Skeletal muscle tissue (tissue), 4 donors: ENCODE data around the gene GUK1. TPM values are rescaled to one million over a fixed set of nuclear protein-coding genes. Genes with fewer than 3 reads are reported as not detected.
"Not testable (repeated sequence)": the region's sequence is repeated elsewhere in the genome, so short reads cannot be mapped to it uniquely, and the experiment has no call there.

Experiments used
- H3K27ac ChIP-seq: one replicate; pipeline ENCODE4 v1.7.0; 2013; ENCODE audit warnings: mild to moderate bottlenecking, low read depth, low read length, inconsistent platforms
- H3K27me3 ChIP-seq, 3 donors: one replicate each; pipeline ENCODE4 v1.7.0; 2013; ENCODE audit warnings: low read length in 3 of 3; ENCODE audit not compliant: control insufficient read depth in 3 of 3, insufficient read depth in 3 of 3
- H3K36me3 ChIP-seq, 3 donors: one replicate each; pipeline ENCODE4 v1.7.0; 2013; ENCODE audit warnings: low read length in 3 of 3; ENCODE audit not compliant: control insufficient read depth in 3 of 3, insufficient read depth in 3 of 3
- H3K4me1 ChIP-seq, 3 donors: one replicate each; pipeline ENCODE4 v1.7.0; 2013; ENCODE audit warnings: low read length in 3 of 3, mild to moderate bottlenecking in 3 of 3; ENCODE audit not compliant: control insufficient read depth in 3 of 3, insufficient read depth in 3 of 3
- H3K4me3 ChIP-seq, 3 donors: one replicate each; pipeline ENCODE4 v1.7.0; 2013; ENCODE audit warnings: low read length in 3 of 3
- H3K9ac ChIP-seq, 3 donors: one replicate each; pipeline ENCODE4 v1.7.0; 2013; ENCODE audit warnings: low read length in 3 of 3, mild to moderate bottlenecking in 3 of 3, moderate library complexity in 2 of 3, low read depth in 1 of 3
- H3K9me3 ChIP-seq, 3 donors: one replicate each; pipeline ENCODE4 v1.7.0; 2013; ENCODE audit warnings: low read length in 3 of 3; ENCODE audit not compliant: control insufficient read depth in 3 of 3
- total RNA-seq: library from RNA; depleted of rRNA; stranded (reverse); fragments of >200 nt; gene quantifications from one replicate; pipeline ENCODE4 v1.2.3, GENCODE V29; 2014
- donor health status: Osteomylitis.

Gene GUK1
- total RNA-seq, 1 donor from 2014 or later: 165 TPM

- peak overlapping the region; percentile 86 to 100 (median 88) for H3K4me3 ChIP-seq
- H3K36me3 ChIP-seq: peaks cover 16 to 22% (median 21%) of the 10 kb centered on the region in 3 donors
- H3K27ac ChIP-seq: peak overlapping the region; percentile 83
- no peaks in the 10 kb centered on the region for H3K9me3 ChIP-seq
- H3K27me3 ChIP-seq: no peaks in the 10 kb centered on the region
- peak overlapping the region; percentile 89 to 99 (median 97) for H3K9ac ChIP-seq
- peaks cover 21 to 28% (median 23%) of the 10 kb centered on the region in 3 donors for H3K4me1 ChIP-seq
Observed at GRCh38 chr1:228109962-228110488, 30.1 kb upstream of the GUK1 start.

- peaks cover 21 to 27% (median 23%) of the 10 kb centered on the region in 3 donors for H3K4me1 ChIP-seq
- peak overlapping the region in 1 of 3 donors; percentile 3 for H3K9ac ChIP-seq
- H3K27me3 ChIP-seq: no peaks in the 10 kb centered on the region
- H3K27ac ChIP-seq: no peak overlapping the region
- no peaks in the 10 kb centered on the region for H3K9me3 ChIP-seq
- H3K36me3 ChIP-seq: peaks cover 16 to 22% (median 20%) of the 10 kb centered on the region in 3 donors
- no peak overlapping the region for H3K4me3 ChIP-seq
Observed at GRCh38 chr1:228110556-228110955, 29.5 kb upstream of the GUK1 start.

DNA sequence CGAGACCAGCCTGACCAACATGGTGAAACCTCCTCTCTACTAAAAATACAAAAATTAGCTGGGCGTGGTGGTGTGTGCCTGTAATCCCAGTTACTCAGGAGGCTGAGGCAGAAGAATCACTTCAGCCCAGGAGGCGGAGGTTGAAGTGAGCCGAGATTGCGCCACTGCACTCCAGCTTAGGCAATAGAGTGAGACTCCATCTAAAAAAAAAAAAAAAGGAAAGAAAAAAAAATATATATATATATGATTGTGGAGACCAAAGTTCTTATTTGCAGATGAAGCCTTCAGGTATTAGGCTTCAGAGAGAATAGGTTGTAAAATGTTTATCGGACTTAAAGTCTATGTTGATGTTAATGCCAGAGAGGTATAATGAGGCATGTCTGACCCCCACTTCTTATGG lies 28.8 kb upstream of the GUK1 start:
- H3K27me3 ChIP-seq, H3K9me3 ChIP-seq, H3K9ac ChIP-seq, H3K4me3 ChIP-seq, H3K27ac ChIP-seq: not testable (repeated sequence)
- H3K36me3 ChIP-seq: peaks cover 9 to 16% (median 13%) of the 10 kb centered on the region in 3 donors
- peaks cover 21 to 27% (median 23%) of the 10 kb centered on the region in 3 donors for H3K4me1 ChIP-seq

DNA sequence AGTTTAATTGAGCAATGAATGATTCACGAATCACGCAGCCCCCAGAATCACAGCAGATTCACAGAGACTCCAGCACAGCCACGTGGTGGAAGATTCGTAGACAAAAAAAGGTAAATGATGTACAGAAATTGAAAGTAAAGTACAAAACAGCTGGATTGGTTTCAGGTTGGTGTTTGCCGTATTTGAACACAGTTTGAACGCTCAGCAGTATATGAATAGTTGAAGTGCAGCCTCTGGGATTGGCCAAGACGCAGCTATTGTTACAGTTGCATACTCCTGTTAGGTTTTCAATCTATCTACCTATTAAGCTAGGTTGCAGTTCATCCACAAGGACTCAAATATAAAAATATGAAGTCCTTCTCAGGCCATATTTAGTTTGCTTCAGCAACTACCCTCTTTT lies 27.9 kb upstream of the GUK1 start:
- Histone ChIP-seq H3K27me3 (no peaks in the 10 kb centered on the region), H3K4me1 (peaks cover 21 to 27% (median 23%) of the 10 kb centered on the region in 3 donors), H3K27ac (no peak overlapping the region), H3K9ac (no peak overlapping the region), H3K4me3 (no peak overlapping the region), H3K36me3 (peaks cover 4 to 9% (median 8%) of the 10 kb centered on the region in 3 donors), H3K9me3 (no peaks in the 10 kb centered on the region)

DNA sequence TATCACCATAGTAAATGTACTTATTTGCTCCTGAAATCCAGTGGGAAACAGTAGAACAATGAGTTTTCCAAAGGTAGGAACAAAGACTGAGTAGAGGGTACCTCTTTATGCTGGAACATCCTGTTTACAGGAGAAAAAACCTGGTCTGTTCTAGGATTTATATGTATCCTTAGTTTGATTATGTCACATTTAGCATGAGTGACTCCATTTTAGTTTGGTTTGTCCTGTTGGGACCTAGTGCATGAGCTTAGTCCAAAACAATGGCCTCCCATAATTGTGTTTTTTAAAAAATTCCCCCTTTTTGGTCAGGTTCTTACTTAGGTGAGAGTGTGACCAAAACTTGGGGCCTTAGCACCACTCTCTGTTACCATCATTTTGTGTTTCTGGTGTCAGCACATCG lies 27.5 kb upstream of the GUK1 start:
- Histone ChIP-seq H3K36me3 (peaks cover 2 to 4% (median 4%) of the 10 kb centered on the region in 3 donors), H3K27me3 (no peaks in the 10 kb centered on the region), H3K9me3 (no peaks in the 10 kb centered on the region), H3K27ac (no peak overlapping the region), H3K9ac (no peak overlapping the region), H3K4me1 (peaks cover 19 to 24% (median 22%) of the 10 kb centered on the region in 3 donors), H3K4me3 (no peak overlapping the region)

DNA sequence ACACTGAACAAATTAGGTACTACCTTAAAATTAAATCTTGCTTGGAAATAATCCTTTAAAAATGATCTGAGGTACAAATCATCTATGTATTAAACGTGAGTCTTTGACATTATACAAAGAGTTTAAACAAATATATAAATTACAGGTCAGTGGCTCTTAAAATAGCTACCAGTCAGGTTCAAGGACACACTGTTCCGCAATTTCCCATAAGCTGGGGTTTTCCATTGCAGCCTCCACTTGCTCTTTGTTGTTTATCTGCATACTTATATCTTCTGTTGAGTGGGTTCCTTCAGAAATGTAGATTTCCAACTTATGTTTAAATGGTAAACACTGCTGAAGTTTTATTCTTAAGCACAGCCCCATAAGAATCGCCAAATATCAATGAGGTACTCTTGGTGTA lies 25.3 kb upstream of the GUK1 start:
- H3K36me3 ChIP-seq: no peaks in the 10 kb centered on the region
- H3K4me1 ChIP-seq: peaks cover 4 to 5% (median 4%) of the 10 kb centered on the region in 3 donors
- H3K4me3 ChIP-seq: no peak overlapping the region
- no peak overlapping the region for H3K27ac ChIP-seq
- H3K9ac ChIP-seq: no peak overlapping the region
- no peaks in the 10 kb centered on the region for H3K9me3 ChIP-seq
- H3K27me3 ChIP-seq: no peaks in the 10 kb centered on the region

DNA sequence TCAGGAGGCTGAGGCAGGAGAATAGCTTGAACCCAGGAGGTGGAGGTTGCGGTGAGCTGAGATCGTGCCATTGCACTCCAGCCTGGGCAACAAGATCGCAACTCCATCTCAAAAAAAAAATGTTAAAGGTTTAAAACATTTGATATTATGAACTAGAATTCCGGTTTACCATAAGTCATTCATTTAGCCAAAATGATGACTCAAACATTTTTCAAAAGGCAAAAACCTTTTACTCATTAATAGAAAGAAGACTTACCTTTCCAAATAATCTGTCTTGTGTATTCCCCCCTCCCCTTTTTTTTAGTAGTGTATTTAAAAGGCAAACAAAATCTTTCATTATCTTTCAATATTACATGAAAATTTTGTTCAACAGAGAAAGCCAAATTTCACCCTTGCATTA lies 22.7 kb upstream of the GUK1 start:
- H3K4me1 ChIP-seq: no peaks in the 10 kb centered on the region
- H3K9me3 ChIP-seq: no peaks in the 10 kb centered on the region
- no peaks in the 10 kb centered on the region for H3K27me3 ChIP-seq
- no peaks in the 10 kb centered on the region for H3K36me3 ChIP-seq
- no peak overlapping the region for H3K4me3 ChIP-seq
- H3K27ac ChIP-seq: no peak overlapping the region
- H3K9ac ChIP-seq: no peak overlapping the region

GRCh38 chr1:228118040-228118439 lies 22.0 kb upstream of the GUK1 start:
- H3K9me3 ChIP-seq: no peaks in the 10 kb centered on the region
- H3K4me3 ChIP-seq: no peak overlapping the region
- H3K36me3 ChIP-seq: no peaks in the 10 kb centered on the region
- no peak overlapping the region for H3K27ac ChIP-seq
- no peaks in the 10 kb centered on the region for H3K4me1 ChIP-seq
- H3K27me3 ChIP-seq: no peaks in the 10 kb centered on the region
- no peak overlapping the region for H3K9ac ChIP-seq

GRCh38 chr1:228120351-228120750 lies 19.7 kb upstream of the GUK1 start:
- no peaks in the 10 kb centered on the region for H3K4me1 ChIP-seq
- H3K27ac ChIP-seq: no peak overlapping the region
- no peaks in the 10 kb centered on the region for H3K36me3 ChIP-seq
- H3K4me3 ChIP-seq: no peak overlapping the region
- H3K9ac ChIP-seq: no peak overlapping the region
- no peaks in the 10 kb centered on the region for H3K9me3 ChIP-seq
- no peaks in the 10 kb centered on the region for H3K27me3 ChIP-seq

- Histone ChIP-seq H3K4me1 (no peaks in the 10 kb centered on the region), H3K9me3 (no peaks in the 10 kb centered on the region), H3K27ac (no peak overlapping the region), H3K27me3 (no peaks in the 10 kb centered on the region), H3K4me3 (no peak overlapping the region), H3K9ac (no peak overlapping the region), H3K36me3 (no peaks in the 10 kb centered on the region)
Observed at GRCh38 chr1:228120857-228121489, 19.1 kb upstream of the GUK1 start.
